Measurements from ENCODE around the gene SORCS2.

SORCS2 gene

DNA sequence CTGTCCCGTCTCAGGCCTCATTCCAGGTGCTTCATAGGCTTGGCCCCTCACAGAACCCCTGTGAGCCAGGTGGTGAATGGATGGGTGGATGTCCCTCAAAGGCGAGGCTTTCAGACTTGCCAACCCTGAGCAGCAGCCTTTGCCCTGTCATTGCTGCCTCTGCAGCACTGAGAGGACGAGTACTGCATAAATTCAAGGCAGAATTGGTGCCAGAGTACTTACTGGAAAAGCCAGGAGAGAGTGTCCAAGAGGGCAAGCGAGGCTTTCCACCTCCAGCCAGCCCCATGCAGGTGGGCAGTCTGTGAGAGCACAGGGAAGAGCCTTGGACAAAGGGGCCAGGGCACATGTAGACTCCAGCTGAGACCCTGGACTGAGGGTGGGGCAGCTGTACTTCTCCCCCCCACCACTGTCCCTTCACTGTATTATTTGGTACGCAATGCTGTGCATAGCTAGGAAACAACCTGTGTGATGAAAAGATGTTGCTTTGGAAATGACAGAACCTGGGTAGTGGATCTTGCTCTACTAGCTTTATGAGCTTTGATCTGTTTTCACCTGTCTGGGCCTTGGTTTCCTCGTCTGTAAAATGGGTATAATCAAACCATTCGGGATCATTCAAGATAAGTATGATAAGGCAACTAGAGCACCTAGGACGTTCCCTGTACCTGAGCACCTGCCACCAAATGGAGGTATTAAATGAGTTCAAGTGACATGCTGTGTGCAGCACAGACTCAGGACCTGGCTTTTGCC is 467.3 kb downstream of the SORCS2 start:
- peaks cover 8% of the 10 kb centered on the region for H3K27me3 Mint-ChIP-seq
- no peaks in the 10 kb centered on the region for H3K4me1 Mint-ChIP-seq
- H3K9me3 Mint-ChIP-seq, result peaks cover 5% of the 10 kb centered on the region
- no peak overlapping the region for H3K27ac Mint-ChIP-seq
- H3K36me3 Mint-ChIP-seq, result no peaks in the 10 kb centered on the region
- H3K4me3 Mint-ChIP-seq, result no peak overlapping the region
- no peak for ATAC-seq

DNA sequence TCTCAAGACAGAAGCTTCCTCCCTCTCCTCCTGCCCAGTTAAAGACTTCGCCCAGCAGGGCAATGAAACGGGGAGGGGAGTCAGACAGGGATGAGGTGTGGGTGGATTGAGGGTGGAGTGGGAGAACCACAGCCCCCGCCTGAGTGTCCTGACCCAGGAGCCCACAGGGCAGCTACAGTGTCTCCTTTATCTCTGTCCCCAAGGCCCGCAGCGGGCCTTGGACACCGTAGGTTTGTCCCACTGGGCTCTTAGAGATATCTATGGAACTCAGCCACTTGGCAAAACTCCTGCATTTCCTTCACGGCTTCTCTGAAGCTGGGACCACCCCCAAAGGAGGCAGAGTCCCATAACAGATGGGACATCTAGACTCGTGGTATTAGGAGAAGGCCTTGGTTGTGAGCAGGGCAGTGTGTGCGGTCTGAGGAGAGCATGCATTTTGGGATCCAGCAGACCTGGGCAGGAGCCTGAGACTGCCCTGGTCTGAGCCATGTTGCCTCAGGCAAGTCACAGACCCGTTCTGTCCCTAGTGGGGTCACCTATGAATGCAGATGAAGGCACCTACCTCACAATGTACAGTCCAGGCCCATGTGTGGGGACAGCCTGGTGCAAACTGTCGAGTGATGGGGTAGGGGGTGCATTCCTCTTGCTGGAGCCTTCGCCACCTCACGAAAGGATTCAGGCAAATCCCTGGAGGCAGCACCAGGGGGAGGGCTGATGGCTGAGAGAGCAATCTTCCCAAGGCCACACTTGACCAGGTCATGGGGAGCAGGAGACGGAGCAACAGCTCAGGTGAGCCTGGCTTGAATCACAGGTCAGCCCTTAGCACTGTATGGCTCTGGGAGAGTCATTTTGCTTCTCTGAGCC is 468.1 kb downstream of the SORCS2 start:
- Mint-ChIP-seq H3K27me3 (peaks cover 3% of the 10 kb centered on the region), H3K4me3 (no peak overlapping the region)
- no peak for ATAC-seq

GRCh38 chr4:7661066-7661748 is 468.9 kb downstream of the SORCS2 start:
- Mint-ChIP-seq H3K27ac (no peak overlapping the region), H3K27me3 (peaks cover 9% of the 10 kb centered on the region), H3K4me1 (no peaks in the 10 kb centered on the region), H3K9me3 (peaks cover 5% of the 10 kb centered on the region), H3K36me3 (no peaks in the 10 kb centered on the region), H3K4me3 (no peak overlapping the region)
- no peak for ATAC-seq

More for the DNA sequence above, 468.1 kb downstream of the SORCS2 start:
- Mint-ChIP-seq H3K36me3 (no peaks in the 10 kb centered on the region), H3K9me3 (peaks cover 5% of the 10 kb centered on the region), H3K27ac (no peak overlapping the region), H3K4me1 (no peaks in the 10 kb centered on the region)

GRCh38 chr4:7661846-7662506 is 469.6 kb downstream of the SORCS2 start:
- H3K9me3 Mint-ChIP-seq, result peaks cover 5% of the 10 kb centered on the region
- no peak overlapping the region for H3K27ac Mint-ChIP-seq
- H3K4me3 Mint-ChIP-seq, result no peak overlapping the region
- H3K4me1 Mint-ChIP-seq, result no peaks in the 10 kb centered on the region
- peaks cover 9% of the 10 kb centered on the region for H3K27me3 Mint-ChIP-seq
- no peaks in the 10 kb centered on the region for H3K36me3 Mint-ChIP-seq
- no peak for ATAC-seq

DNA sequence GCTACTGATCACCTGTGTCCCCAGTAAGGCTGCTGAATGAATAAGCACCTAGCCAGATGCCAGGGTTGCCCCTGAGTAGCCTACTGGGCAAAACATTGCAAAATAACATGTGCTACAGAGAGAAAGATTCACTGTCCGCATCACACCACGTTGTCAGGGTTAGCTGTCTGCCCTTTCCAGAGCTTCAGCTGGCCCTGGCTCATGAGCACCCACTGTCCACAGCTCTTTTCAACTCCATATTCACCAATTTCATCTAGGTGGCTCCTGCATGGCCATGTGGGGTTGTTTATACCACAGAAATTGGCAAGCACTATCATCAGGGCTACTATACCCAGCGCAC is 470.1 kb downstream of the SORCS2 start:
- Mint-ChIP-seq H3K4me1 (no peaks in the 10 kb centered on the region), H3K4me3 (no peak overlapping the region), H3K9me3 (peaks cover 5% of the 10 kb centered on the region), H3K36me3 (no peaks in the 10 kb centered on the region), H3K27me3 (peaks cover 9% of the 10 kb centered on the region), H3K27ac (no peak overlapping the region)
- no peak for ATAC-seq

DNA sequence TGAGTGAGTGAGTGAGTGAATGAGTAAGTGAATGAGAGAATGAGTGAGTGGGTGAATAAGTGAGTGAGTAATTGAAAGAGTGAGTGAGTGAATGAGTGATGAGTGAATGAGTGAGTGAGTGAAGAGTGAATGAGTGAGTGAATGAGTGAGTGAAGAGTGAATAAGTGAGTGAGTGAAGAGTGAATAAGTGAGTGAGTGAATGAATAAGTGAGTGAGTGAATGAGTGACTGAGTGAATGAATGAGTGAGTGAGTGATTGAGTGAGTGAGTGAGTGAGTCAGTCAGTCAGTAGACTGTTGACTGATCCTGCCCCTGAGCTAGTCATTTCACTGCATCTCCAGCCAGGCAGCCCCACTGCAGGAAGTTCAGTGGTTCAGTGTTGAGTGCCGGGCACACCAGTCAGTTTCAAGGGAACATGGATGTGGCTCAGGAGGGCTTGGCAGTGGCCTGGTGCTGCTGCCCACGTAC is 470.8 kb downstream of the SORCS2 start:
- no peak for ATAC-seq

DNA sequence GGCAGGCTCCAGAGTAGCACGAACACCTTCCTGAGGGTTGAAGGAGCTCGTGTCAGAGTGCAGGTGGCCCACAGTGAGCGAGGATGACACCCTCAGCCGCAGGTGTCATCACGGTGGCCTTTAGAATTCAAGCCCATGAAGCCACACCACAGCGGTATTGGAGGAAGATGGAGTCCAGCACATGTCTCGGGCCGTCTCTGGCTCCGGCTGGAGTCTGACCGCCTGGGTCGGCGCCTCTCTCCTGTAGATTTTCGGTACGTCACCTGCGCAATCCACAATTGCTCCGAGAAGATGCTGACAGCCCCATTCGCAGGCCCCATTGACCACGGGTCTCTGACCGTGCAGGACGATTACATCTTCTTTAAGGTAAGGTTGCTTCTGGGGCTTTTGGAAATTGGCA is 471.8 kb downstream of the SORCS2 start:
- H3K4me1 Mint-ChIP-seq, result no peaks in the 10 kb centered on the region
- no peak overlapping the region for H3K4me3 Mint-ChIP-seq
- peaks cover 9% of the 10 kb centered on the region for H3K27me3 Mint-ChIP-seq
- H3K27ac Mint-ChIP-seq, result no peak overlapping the region
- no peak for ATAC-seq
- peaks cover 5% of the 10 kb centered on the region for H3K9me3 Mint-ChIP-seq
- H3K36me3 Mint-ChIP-seq, result no peaks in the 10 kb centered on the region

More for the DNA sequence above, 470.8 kb downstream of the SORCS2 start:
- Mint-ChIP-seq H3K4me1 (no peaks in the 10 kb centered on the region), H3K4me3 (no peak overlapping the region), H3K27me3 (peaks cover 9% of the 10 kb centered on the region), H3K27ac (no peak overlapping the region), H3K9me3 (peaks cover 5% of the 10 kb centered on the region), H3K36me3 (no peaks in the 10 kb centered on the region)

- no peak overlapping the region for H3K4me3 Mint-ChIP-seq
- peaks cover 5% of the 10 kb centered on the region for H3K9me3 Mint-ChIP-seq
- peaks cover 9% of the 10 kb centered on the region for H3K27me3 Mint-ChIP-seq
- no peaks in the 10 kb centered on the region for H3K36me3 Mint-ChIP-seq
- H3K4me1 Mint-ChIP-seq, result no peaks in the 10 kb centered on the region
- H3K27ac Mint-ChIP-seq, result no peak overlapping the region
- ATAC-seq, result no peak
Measured at GRCh38 chr4:7665321-7665720, 473.0 kb downstream of the SORCS2 start.

DNA sequence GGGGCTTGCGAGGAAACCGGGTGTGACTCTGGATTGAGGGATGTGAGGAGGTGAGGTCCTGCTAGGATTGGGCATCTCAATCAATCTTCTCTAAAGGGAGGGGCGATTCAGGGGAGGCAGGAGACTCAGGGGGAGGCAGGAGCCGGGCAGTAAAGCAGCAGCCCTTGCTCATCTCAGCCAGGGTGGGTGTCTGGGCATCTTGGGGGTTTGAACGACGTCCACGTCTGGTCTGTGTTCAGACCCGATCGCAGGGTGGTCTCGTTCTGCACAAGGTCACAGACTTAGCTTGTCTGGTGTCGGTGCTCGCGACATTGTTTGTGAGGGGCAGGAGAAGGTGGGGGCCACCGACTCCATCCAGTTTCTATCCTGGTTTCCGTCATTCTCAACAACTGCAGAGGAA is 473.7 kb downstream of the SORCS2 start:
- Mint-ChIP-seq H3K4me1 (no peaks in the 10 kb centered on the region), H3K36me3 (no peaks in the 10 kb centered on the region), H3K27me3 (peaks cover 9% of the 10 kb centered on the region), H3K27ac (no peak overlapping the region), H3K4me3 (no peak overlapping the region), H3K9me3 (peaks cover 5% of the 10 kb centered on the region)
- no peak for ATAC-seq

GRCh38 chr4:7666744-7667143 is 474.4 kb downstream of the SORCS2 start:
- no peak for ATAC-seq
- Mint-ChIP-seq H3K27me3 (peaks cover 9% of the 10 kb centered on the region), H3K36me3 (no peaks in the 10 kb centered on the region), H3K27ac (no peak overlapping the region), H3K4me3 (no peak overlapping the region), H3K4me1 (no peaks in the 10 kb centered on the region), H3K9me3 (peaks cover 11% of the 10 kb centered on the region)

- H3K36me3 Mint-ChIP-seq, result no peaks in the 10 kb centered on the region
- no peaks in the 10 kb centered on the region for H3K4me1 Mint-ChIP-seq
- H3K27me3 Mint-ChIP-seq, result peaks cover 9% of the 10 kb centered on the region
- H3K4me3 Mint-ChIP-seq, result no peak overlapping the region
- H3K9me3 Mint-ChIP-seq, result peaks cover 6% of the 10 kb centered on the region
- H3K27ac Mint-ChIP-seq, result no peak overlapping the region
- ATAC-seq, result no peak
Measured at GRCh38 chr4:7668271-7668670, 475.9 kb downstream of the SORCS2 start.

DNA sequence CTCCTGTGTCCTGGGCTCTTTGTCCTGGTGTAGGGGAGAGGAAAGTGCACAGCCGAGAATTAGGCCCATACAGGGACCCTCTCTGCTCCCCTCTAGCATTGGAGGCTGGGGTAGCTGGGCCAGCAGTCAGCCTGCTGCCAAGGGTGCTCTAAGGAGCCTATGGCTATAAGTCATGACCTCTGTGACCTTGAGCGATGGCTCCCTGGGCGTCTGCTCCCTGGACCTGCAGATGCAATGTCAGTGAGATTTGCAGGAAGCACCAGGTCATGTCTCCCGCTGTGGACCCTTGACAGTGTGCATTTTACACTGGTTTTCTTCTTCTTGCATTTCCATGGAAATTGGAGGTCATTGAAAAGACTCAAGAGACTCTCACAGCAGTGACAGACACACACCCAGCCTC is 476.5 kb downstream of the SORCS2 start:
- peaks cover 9% of the 10 kb centered on the region for H3K27me3 Mint-ChIP-seq
- ATAC-seq, result no peak
- no peaks in the 10 kb centered on the region for H3K36me3 Mint-ChIP-seq
- no peak overlapping the region for H3K4me3 Mint-ChIP-seq
- H3K27ac Mint-ChIP-seq, result no peak overlapping the region
- no peaks in the 10 kb centered on the region for H3K4me1 Mint-ChIP-seq
- H3K9me3 Mint-ChIP-seq, result peaks cover 6% of the 10 kb centered on the region

DNA sequence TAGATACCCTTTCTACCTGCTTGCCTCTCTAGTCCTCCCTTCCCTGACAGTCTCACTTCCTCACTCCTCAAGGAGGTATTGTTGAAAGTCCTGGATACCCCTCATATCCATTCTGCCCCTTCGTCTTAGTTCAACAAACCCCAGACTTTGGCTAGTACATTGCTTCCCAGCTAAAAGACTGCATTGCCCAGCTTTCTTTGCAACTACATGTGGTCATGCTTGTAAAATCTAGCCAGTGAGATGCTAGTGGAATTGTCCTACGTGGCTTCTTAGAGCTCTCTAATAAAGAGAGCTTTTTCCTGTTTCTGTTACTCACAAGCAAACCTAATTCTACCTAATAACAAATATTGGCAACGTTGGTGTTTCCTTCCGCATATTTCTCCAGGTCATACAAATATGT is 480.3 kb downstream of the SORCS2 start:
- peaks cover 15% of the 10 kb centered on the region for H3K27me3 Mint-ChIP-seq
- H3K27ac Mint-ChIP-seq, result no peak overlapping the region
- no peak for ATAC-seq
- peaks cover 6% of the 10 kb centered on the region for H3K9me3 Mint-ChIP-seq
- H3K4me3 Mint-ChIP-seq, result no peak overlapping the region
- H3K36me3 Mint-ChIP-seq, result no peaks in the 10 kb centered on the region
- no peaks in the 10 kb centered on the region for H3K4me1 Mint-ChIP-seq

- peaks cover 6% of the 10 kb centered on the region for H3K9me3 Mint-ChIP-seq
- H3K27ac Mint-ChIP-seq, result no peak overlapping the region
- H3K27me3 Mint-ChIP-seq, result peaks cover 20% of the 10 kb centered on the region
- H3K36me3 Mint-ChIP-seq, result no peaks in the 10 kb centered on the region
- ATAC-seq, result no peak
- no peaks in the 10 kb centered on the region for H3K4me1 Mint-ChIP-seq
- no peak overlapping the region for H3K4me3 Mint-ChIP-seq
Measured at GRCh38 chr4:7673121-7673520, 480.8 kb downstream of the SORCS2 start.

DNA sequence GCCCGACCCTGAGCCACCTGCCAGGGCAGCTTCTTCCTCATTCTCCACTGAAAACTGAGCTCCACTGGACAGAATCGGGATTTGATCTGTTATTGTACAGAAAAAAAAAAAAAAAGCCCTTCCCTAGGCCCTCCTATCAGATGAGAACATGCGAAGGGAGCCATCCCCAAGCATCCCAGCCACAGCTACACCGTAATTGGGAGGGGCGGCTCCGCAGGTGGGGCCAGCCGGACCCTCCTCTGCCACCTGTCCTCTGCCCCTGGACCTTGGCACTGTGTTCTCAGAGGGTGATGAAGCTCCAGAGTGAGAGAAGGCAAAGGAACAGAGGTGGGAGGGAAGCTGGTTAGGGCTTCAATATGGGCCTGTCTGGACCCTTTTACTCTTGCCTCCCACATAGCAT is 482.4 kb downstream of the SORCS2 start:
- Mint-ChIP-seq H3K36me3 (no peaks in the 10 kb centered on the region), H3K27me3 (peaks cover 26% of the 10 kb centered on the region)
- ATAC-seq, result no peak

More for the DNA sequence above, 482.4 kb downstream of the SORCS2 start:
- Mint-ChIP-seq H3K9me3 (peaks cover 6% of the 10 kb centered on the region), H3K4me3 (no peak overlapping the region), H3K27ac (no peak overlapping the region), H3K4me1 (no peaks in the 10 kb centered on the region)
